HG03039 (cell line): ENCODE data around the gene PRRT3.
A peak's percentile ranks its signal among the peaks of the same experiment; 100 is the strongest.
"Not testable (repeated sequence)": the region's sequence is repeated elsewhere in the genome, so short reads cannot be mapped to it uniquely, and the experiment has no call there.

Source experiments
- ATAC-seq: cut with Tn5 transposase; IDR thresholded peaks from one replicate; pipeline ENCODE4 v1.9.1; 2021; ENCODE audit warnings: mild to moderate bottlenecking, moderate library complexity; ENCODE audit not compliant: unreplicated experiment

PRRT3 gene

GRCh38 chr3:9947025-9947995, 4.9 kb downstream of the PRRT3 start:
- no peak for ATAC-seq

- no peak for ATAC-seq
These were observed 5.8 kb downstream of the PRRT3 start for GRCh38 chr3:9946112-9947024.

- no peak for ATAC-seq
These were observed 6.8 kb downstream of the PRRT3 start for GRCh38 chr3:9945358-9945757.

DNA sequence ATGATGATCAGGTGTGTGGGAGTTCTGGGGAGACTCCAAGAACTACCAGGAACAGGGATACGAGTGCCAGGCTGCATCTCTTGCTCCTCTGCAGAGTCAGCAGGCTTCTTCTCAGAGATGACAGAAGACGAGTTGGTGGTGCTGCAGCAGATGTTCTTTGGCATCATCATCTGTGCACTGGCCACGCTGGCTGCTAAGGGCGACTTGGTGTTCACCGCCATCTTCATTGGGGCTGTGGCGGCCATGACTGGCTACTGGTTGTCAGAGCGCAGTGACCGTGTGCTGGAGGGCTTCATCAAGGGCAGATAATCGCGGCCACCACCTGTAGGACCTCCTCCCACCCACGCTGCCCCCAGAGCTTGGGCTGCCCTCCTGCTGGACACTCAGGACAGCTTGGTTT, 7.9 kb downstream of the PRRT3 start:
- ATAC-seq = no peak

GRCh38 chr3:9942934-9943690, 9.1 kb downstream of the PRRT3 start:
- ATAC-seq = no peak

- no peak for ATAC-seq
These were observed 10.0 kb downstream of the PRRT3 start for GRCh38 chr3:9942164-9942563.

DNA sequence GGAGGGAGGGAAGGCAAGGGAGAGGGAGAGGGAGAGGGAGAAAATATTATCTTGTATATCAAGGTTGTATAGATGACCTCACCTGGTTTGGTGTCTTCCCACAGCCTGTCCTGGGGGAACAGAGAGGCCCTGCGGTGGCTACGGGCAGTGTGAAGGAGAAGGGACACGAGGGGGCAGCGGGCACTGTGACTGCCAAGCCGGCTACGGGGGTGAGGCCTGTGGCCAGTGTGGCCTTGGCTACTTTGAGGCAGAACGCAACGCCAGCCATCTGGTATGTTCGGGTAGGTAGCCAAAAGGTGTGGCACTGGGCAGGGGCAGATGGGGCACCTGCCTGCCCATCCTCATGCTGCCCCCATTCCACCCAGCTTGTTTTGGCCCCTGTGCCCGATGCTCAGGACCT, 11.5 kb downstream of the PRRT3 start:
- no peak for ATAC-seq

DNA sequence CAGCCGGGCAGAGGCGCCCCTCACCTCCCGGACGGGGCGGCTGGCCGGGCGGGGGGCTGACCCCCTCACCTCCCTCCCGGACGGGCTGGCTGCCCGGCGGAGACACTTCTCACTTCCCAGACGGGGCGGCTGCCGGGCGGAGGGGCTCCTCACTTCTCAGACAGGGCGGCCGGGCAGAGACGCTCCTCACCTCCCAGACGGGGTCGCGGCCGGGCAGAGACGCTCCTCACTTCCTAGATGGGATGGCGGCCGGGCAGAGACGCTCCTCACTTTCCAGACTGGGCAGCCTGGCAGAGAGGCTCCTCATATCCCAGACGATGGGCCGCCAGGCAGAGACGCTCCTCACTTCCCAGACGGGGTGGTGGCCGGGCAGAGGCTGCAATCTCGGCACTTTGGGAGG, 12.3 kb downstream of the PRRT3 start:
- not testable (repeated sequence) for ATAC-seq

- no peak for ATAC-seq
These were observed 13.2 kb downstream of the PRRT3 start for GRCh38 chr3:9938966-9939365.

DNA sequence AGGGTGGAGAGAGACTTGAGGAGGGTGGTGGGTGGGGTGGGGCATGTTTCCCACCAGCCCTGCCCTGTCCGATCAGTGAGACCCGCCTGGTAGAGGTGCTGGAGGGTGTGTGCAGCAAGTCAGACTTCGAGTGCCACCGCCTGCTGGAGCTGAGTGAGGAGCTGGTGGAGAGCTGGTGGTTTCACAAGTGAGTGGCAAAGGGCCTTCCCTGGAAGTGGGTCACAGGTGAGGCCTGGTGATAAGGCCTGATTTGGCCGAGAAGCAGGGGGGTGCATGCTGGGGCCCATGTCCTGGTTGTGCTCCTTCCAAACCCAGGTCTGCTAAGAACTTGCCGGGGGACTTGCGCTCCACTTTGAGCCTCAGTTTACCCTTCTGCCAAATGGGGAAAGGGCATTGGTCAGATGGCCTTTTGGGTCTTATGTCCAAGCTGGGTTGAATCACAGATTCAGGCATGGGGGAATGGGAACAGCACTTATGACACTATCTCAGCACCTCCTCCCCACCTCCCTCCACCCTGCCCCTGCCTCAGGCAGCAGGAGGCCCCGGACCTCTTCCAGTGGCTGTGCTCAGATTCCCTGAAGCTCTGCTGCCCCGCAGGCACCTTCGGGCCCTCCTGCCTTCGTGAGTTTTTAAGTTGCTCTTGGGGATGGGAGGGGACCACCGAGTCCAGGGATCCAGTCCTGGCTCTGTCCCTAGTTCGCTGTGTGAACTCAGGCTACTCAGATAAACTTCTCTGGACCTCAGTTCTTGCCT, 14.5 kb downstream of the PRRT3 start:
- ATAC-seq = no peak

DNA sequence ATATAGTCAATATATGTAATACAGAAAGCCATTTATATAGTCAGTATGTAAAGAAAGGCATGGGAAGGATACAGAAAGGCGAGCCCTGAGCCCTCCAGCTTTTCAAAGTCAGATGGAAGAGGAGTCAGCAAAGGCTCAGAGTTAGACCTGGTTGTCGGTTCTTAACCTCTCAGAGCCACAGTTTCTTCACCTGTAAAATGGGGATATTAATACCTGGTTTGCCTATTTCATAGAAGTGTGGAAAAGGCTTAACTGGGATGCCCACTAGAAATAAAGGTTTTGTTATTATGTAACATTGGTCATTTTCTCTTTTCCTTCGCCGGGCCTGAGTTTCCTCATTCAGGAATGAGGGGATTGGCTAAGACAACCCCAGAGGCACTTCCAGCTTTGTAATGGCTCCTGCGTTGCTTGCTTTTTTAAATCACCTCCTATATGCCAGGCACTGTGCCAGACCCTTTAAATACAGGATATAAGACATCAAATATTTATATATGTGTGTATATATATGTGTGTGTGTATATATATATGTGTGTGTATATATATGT, 16.2 kb downstream of the PRRT3 start:
- no peak for ATAC-seq

- no peak for ATAC-seq
These were observed 17.2 kb downstream of the PRRT3 start for GRCh38 chr3:9934993-9935392.

DNA sequence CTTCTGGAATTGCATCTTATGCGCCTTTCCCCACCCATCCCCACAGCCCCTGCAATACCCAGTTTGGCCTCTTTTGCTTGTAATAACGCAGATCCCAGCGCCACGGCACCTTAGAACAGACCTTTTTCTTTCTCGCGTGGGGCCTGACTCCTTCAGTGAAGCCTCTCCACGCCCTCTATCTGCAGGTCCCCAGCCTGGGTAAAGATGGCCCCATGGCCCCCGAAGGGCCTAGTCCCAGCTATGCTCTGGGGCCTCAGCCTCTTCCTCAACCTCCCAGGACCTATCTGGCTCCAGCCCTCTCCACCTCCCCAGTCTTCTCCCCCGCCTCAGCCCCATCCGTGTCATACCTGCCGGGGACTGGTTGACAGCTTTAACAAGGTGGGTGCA, 18.0 kb downstream of the PRRT3 start:
- no peak for ATAC-seq

DNA sequence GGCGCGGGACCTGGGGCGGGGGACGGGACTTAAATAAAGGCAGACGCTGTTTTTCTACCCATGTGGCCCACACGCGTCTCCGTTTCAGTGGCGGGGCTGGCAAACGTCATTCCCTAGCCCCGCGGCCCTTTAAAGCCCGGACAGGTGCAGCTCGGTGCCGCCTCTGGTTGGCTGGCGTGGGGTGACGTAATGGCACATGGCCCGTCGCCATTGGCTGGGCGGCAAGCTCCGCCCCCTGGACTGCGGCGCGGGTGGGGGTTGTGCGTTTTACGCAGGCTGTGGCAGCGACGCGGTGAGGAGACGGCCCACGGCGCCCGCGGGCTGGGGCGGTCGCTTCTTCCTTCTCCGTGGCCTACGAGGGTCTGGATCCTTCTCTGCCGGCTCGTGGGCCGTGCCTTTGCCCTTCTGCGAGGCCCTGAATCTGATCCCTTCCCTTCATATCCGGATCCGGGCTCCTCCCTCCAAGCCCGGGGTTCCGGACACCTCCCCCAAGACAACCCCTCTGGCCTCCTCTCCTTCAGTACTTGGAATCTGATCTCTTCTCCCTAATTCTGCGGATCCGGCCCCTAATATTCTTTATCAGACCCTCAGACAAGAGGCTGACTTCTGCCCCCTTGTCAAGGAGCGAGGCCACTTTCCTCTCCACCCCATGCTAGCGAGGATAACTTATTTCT, 18.5 kb downstream of the PRRT3 start, which contains the start of gene CRELD1:
Gene CRELD1 (plus strand): TSS at position 274 of the 674 bp plus-strand sequence. CDS start 605 bp downstream, outside the sequence.
- peak; percentile 83 for ATAC-seq

GRCh38 chr3:9932843-9933560, 19.2 kb downstream of the PRRT3 start:
- ATAC-seq = peak; percentile 62

DNA sequence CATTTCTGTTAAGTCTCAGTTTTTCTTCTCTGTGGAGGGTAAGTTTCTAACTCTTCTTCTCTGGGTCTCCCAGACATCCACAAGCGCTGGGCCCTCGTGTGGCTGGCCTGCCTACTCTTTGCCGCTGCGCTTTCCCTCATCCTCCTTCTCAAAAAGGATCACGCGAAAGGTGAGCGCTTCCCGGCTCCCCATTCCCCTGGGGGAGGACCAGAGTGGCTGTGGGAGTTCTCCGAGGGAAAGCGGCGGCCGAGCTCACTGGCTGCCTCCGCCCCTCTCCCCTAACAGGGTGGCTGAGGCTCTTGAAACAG, 19.7 kb downstream of the PRRT3 start:
- no peak for ATAC-seq

DNA sequence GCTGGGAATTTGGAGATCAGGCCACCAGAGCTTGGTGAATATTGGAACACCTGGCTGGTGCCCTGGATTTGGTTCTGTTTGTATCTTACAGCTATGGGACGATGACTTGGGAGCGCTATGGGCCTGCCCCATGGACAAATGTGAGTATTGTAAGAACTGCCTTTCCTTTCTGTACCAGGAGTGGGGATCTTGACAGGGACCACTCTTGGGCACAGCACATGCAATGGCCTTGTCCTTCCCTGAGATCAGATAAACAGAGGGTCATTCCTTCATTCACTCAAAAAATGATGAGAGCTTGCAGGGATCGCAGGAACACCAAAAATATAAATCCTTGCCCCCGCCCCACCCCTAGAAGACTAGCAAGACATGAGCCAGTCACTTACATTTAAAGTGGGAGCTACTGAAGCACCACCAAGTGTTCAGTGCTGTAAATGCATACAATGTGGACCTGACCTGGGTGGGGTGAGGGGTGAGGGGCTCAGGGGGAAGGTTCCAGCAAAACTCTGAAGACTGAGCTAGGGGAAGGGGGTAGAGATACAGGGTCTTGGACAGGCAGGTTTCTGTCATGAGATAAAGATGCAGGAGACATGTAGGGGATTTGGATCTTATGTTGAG, 21.3 kb downstream of the PRRT3 start:
- no peak for ATAC-seq

- ATAC-seq = no peak
These were observed 24.1 kb downstream of the PRRT3 start for GRCh38 chr3:9928158-9928557.
